ENCODE results near the gene TMEM151A. TPM values are rescaled to one million over a fixed set of nuclear protein-coding genes. Genes with fewer than 3 reads are reported as not detected.

The TMEM151A gene
- total and polyA plus RNA-seq, 2 of the 4 experiments (the other 2 are of a cell fraction): 0.03 TPM; not detected in 1

GRCh38 chr11:66281001-66281400 lies 10.7 kb upstream of the TMEM151A start:
- H3K9me3 ChIP-seq (ENCODE audit: control insufficient read depth, insufficient read depth, low read length): no peaks in the 10 kb centered on the region

More at GRCh38 chr11:66281001-66281400, 10.7 kb upstream of the TMEM151A start:
- Histone ChIP-seq H3K9me1 (ENCODE audit: insufficient read depth, low read length) (peaks cover 6% of the 10 kb centered on the region; the same call in 1 of the 2 replicates), H4K8ac (ENCODE audit: low read depth in 2 of 2, low read length in 2 of 2) (no peak overlapping the region), H2AFZ (replicated peaks; ENCODE audit: low read length, poor library complexity) (peak overlapping the region; percentile 63), H4K20me1 (ENCODE audit: insufficient read depth, low read length) (peaks cover 35% of the 10 kb centered on the region), H3K56ac (ENCODE audit: extremely low read depth, insufficient read depth, low read length) (no peak overlapping the region), H3K27ac (ENCODE audit: insufficient read depth, low read length) (no peak overlapping the region), H3K9ac (ENCODE audit: low read depth, low read length) (no peak overlapping the region), H2BK120ac (ENCODE audit: low read depth, low read length) (no peak overlapping the region), H2AK5ac (ENCODE audit: low read depth, low read length) (no peak overlapping the region), H3K14ac (replicated peaks; ENCODE audit: low read depth, low read length) (no peak overlapping the region), H3K79me1 (ENCODE audit: low read depth in 1 of 2, low read length in 2 of 2) (peaks cover 3 to 20% of the 10 kb centered on the region in 2 experiments; a peak in 3 of 4 replicates), H2BK5ac (ENCODE audit: low read depth, low read length, poor library complexity, severe bottlenecking) (no peak overlapping the region), H2BK15ac (ENCODE audit: low read depth, low read length) (no peak overlapping the region), H3K36me3 (ENCODE audit: control insufficient read depth, insufficient read depth, low read length) (peaks cover 17% of the 10 kb centered on the region; the same call in 1 of the 2 replicates), H3K4ac (ENCODE audit: low read depth, low read length) (no peak overlapping the region), H3K4me1 (ENCODE audit: control insufficient read depth, insufficient read depth, low read length) (peaks cover 5% of the 10 kb centered on the region; the same call in 1 of the 2 replicates), H3K4me2 (ENCODE audit: low read depth, low read length) (no peak overlapping the region), H4K91ac (ENCODE audit: insufficient read depth, low read depth, low read length) (no peak overlapping the region), H3K4me3 (ENCODE audit: insufficient read depth, low read depth, low read length) (no peak overlapping the region), H3K18ac (ENCODE audit: low read depth, low read length) (no peak overlapping the region), H4K5ac (ENCODE audit: low read depth, low read length) (no peak overlapping the region), H2AK9ac (replicated peaks; ENCODE audit: low read depth, low read length, poor library complexity) (peak overlapping the region; percentile 28), H2BK20ac (ENCODE audit: low read depth, low read length) (no peak overlapping the region), H3K23ac (ENCODE audit: low read depth, low read length) (0 out of 2 replicates have a peak overlapping the region, but pooled peaks have one; percentile 17), H3K27me3 (ENCODE audit: control insufficient read depth, insufficient read depth, low read length) (no peaks in the 10 kb centered on the region; the same call in 1 of the 2 replicates)
- in situ Hi-C loops (cut with MboI; ENCODE audit: low sequenced_read_pairs) (no loop called here), intact Hi-C loops (cut with micrococcal nuclease) (no loop called here), dilution Hi-C loops (cut with HindIII; ENCODE audit: low sequenced_read_pairs, unreplicated experiment) (no loop called here)
- ChIA-PET POLR2A (ENCODE audit: unreplicated experiment) (interaction anchor here (0.8 kb wide), 1 partner anchor 8 kb away, joined by 3 read pairs; the partner anchor contains the start of gene YIF1A), CTCF (no interaction called here)
- no peak for TF ChIP-seq CEBPB (IDR thresholded peaks at IDR 0.05; ENCODE audit: low read depth, low read length)
- no peak for TF ChIP-seq RAD21 (IDR thresholded peaks at IDR 0.05; ENCODE audit: low read length)
- TF ChIP-seq BHLHE40 (IDR thresholded peaks at IDR 0.05; ENCODE audit: low read depth, low read length): no peak
- no peak for TF ChIP-seq RCOR1 (IDR thresholded peaks at IDR 0.05; ENCODE audit: insufficient replicate concordance, low read length)
- no peak for TF ChIP-seq MXI1 (IDR thresholded peaks at IDR 0.05; ENCODE audit: borderline replicate concordance, low read depth, low read length)
- no peak for TF ChIP-seq USF2 (IDR thresholded peaks at IDR 0.05; ENCODE audit: low read depth, low read length)
- TF ChIP-seq MAFK (IDR thresholded peaks at IDR 0.05; ENCODE audit: low read depth, low read length): no peak
- no peak for TF ChIP-seq ELK1 (IDR thresholded peaks at IDR 0.05; ENCODE audit: borderline replicate concordance, low read depth, low read length)
- no peak for TF ChIP-seq FOS (IDR thresholded peaks at IDR 0.05; ENCODE audit: low read depth, low read length)
- no peak for TF ChIP-seq CTCF (conservative IDR thresholded peaks at IDR 0.05; ENCODE audit: low read depth, low read length)
- TF ChIP-seq CHD1 (IDR thresholded peaks at IDR 0.05; ENCODE audit: low read depth, low read length): no peak
- no peak for TF ChIP-seq RFX5 (IDR thresholded peaks at IDR 0.05; ENCODE audit: low read depth, low read length)
- TF ChIP-seq POLR2A (IDR thresholded peaks at IDR 0.05; ENCODE audit: low read depth, low read length): no peak
- no peak for TF ChIP-seq MAZ (IDR thresholded peaks at IDR 0.05; ENCODE audit: borderline replicate concordance, low read depth, low read length)
- TF ChIP-seq SMC3 (IDR thresholded peaks at IDR 0.05; ENCODE audit: low read depth, low read length): no peak
- TF ChIP-seq NFE2L2 (IDR thresholded peaks at IDR 0.05; ENCODE audit: low read depth, low read length): no peak
- no CpG with 5 or more reads among the region's 6 CpGs for WGBS, 2 experiments (ENCODE audit: extremely low coverage in 2 of 2, insufficient read length in 1 of 2)
- no peak for ATAC-seq (ENCODE audit: low read depth)
- no peak for DNase-seq
- no TSS peak for BruUV-seq (replicated peaks)

All from IMR-90 (cell line).